HG03045 (cell line): ENCODE results near the gene KLHL2.

ENCODE experiments used
- ATAC-seq: cut with Tn5 transposase; IDR thresholded peaks from one replicate; pipeline ENCODE4 v1.9.1; 2021; ENCODE audit warnings: mild to moderate bottlenecking, moderate library complexity; ENCODE audit not compliant: unreplicated experiment

KLHL2 gene

DNA sequence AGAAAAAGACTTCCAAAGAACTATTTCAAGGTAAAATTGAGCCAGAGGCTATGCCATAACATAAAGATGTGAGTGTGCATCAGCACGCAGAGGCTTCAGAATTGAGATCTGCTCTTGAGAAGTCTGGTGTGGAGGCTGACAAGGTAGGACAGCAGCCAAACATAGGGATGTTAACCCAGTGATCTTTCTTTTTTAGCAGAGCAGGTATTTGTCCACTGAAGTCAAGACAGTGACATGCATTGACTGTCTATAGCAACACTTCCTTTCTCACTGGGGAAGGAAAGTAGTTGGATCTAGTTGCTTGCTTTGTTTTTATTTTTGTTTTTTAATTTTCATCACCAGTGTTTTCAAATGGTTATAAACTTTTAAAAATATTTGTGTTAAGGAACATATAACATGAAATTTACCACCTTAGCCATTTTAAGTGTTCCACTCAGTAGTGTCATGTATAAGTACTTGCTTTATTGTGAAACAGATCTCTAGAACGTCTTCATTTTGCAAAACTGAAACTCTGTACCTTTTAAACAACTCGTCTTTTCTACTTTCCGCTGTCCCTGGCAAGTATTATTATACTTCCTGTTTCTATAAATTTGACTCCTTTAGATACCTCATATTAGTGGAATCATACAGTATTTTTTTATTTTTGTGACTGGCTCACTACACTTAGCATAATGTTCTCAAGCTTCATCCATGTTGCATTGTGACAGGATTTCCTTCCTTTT is 79.4 kb downstream of the KLHL2 start:
- ATAC-seq, result peak; percentile 72

DNA sequence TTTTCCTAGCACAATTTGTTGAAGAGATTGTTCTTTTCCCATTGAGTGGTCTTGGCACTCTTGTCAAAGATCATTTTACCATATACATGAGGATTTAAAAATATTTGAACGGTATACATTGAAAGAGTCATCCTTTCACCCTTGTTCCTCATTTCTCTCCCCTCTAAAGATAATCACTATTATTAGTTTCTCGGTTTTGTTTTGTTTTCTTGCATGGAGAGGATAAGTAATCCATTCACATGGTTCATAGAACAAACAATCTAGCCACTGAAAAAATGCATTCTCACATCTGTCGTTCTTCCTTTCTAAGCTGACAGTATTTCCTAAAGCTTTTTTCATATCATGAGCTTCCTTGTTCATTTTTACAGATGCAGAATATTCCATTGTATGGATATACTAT is 80.9 kb downstream of the KLHL2 start:
- no peak for ATAC-seq

DNA sequence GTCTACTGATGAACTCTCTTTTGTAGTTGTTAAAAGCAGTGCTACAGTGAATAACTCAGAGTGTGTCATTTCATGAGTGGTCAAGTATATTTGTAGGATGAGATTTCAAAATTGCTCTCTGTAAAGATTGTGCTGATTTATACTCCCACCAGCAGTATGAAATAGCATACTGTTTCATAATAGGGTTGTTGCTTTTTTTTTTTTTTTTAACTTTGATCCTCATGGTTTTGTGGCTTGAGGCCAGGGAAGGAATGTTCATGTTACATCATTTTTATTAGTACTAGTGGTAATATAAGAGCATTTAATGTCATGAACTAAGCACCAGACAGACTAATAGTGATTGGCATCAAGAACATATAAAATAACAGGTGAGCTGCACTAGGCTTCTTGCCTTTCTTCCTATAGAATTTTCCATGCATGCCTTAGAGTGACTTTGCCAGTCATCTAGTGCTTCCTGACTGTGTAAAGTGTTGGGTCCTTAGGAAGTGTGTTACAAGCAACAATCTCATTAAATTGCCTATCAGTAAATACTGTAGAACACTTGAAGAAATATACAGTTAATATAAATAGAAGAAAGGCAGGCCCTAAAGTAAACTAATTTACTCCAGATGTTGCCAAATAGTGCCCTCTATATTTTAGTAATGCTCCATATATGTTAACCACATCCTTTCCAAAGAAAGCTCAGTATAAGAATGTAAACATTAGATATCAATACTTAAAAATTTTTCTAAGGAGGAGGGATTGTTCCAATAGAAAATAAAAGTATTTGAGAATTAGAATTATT is 81.5 kb downstream of the KLHL2 start:
- ATAC-seq, result no peak

DNA sequence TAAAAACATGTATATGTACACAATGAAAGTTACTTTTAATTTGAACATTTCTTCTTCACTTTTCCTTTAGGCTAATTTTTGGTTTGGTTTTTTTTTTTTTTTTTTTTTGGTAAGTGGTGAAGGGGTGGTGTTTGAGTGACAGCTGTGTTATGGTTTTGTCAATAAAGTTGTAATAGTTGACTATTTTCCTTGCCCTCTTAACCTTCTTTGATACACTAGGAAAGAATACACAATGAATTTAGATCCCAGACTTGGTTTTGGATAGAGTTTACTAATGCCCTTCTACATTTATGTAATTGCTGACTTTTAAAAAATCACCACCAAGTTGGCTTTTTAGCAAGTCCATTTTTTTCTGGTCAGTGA is 82.0 kb downstream of the KLHL2 start:
- no peak for ATAC-seq

DNA sequence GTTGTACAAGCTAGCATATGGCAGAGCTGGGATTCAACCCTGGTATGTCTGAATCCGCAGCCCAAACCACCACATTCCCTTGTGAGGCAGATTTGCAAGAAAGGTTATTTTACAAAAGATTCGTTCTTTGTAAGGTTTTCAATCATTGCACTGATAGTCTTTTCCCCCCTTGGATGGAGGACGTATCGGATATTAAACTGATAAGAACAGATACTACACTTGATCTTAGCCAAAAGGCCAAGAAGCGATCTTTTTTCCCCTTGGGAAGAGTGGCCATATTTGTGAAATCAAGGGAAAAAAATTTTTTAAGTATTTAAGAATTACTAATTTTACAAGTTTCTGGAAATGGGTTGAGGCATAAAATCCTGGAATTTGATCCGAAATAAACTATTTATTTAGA is 85.7 kb downstream of the KLHL2 start:
- ATAC-seq, result no peak

DNA sequence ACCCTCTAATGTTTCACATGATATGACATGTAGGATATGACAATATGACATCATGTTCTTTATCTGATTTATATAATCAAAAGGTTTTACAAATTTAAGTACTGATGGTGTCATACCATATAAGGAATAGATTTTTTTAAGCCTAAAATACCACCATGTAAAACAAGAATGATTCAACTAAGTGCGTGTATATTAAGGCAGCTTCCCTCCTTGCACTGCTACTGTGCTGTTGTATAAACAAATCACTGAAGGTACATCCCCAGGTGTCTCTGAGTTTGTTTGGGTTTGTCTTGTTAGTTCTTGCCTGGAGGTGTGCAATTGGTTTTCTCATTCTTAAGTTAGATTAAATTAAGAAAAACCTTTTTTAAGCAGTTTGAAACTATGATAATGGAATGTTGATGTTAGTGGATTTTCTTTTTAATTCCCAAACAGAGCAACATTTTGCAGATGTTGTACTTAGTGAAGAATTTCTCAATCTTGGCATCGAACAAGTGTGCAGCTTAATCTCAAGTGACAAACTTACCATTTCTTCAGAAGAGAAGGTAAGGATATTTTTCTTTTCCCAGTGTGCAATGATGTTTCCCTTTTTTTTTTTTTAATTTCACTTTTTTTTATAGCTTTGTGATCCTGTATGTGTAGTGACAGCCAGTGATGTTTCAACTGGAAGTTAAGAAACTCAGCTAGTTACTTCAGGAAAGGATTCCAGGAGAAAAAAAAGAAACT is 86.7 kb downstream of the KLHL2 start:
- ATAC-seq, result no peak

DNA sequence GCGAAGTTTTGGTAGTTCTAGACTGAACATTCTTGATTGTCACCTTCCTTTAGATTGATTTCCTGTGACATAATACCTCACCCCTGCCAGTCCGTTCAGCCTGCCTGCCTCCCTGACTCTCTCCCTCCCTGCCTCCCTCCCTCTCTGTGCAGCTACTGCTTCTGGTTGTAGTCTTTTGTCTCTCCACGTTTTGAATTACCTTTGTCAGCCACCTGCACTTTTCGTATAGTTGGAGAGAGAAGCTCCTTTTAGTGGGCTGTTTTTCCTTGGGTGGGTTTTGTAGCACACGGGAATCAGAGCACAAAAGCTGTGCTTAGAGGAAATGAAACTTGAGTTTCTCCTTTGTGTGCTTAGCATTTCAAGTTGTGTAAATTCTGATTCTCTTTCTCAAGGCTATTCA is 87.5 kb downstream of the KLHL2 start:
- peak; percentile 74 for ATAC-seq

DNA sequence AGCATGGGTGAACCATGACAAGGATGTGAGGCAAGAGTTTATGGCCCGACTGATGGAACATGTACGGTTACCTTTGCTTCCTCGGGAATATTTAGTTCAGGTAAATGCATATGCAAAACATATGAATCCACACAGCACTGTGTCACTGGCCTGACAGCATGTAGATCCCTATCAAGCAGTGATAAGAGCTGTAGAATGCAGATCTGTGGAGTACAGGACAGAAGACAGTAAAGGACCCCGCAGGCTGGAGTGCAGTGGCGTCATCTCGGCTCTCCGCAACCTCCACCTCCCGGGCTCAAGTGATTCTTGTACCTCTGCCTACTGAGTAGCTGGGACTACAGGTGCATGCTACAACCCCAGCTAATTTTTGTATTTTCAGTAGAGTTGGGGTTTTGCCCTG is 90.3 kb downstream of the KLHL2 start:
- ATAC-seq, result no peak

DNA sequence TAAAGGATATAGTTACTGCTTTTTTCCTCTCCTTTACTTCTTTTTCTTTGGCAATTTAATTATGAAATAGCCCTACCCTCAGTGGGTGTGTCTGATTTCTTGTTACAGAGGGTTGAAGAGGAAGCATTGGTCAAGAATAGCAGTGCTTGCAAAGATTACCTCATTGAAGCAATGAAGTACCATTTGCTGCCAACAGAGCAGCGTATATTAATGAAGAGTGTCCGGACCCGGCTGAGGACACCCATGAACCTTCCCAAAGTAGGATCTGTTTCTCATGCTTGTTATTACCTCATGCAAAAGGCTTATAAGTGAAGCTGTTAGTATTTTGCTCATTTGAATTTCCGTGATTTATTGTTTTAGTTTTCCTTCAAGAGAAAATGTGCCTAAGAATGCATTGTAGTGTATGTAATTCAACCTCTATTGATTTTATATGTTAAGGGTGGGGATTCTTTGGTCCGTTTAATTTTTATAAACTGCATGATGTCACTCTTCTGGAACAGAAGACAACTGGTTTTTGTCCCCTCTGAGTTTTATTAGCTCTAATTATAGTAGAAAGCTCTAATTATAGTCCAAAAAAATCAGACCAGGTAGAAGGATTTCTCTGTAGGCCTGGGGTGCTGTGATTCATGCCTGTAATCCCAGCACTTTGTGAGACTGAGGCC is 92.2 kb downstream of the KLHL2 start:
- no peak for ATAC-seq

DNA sequence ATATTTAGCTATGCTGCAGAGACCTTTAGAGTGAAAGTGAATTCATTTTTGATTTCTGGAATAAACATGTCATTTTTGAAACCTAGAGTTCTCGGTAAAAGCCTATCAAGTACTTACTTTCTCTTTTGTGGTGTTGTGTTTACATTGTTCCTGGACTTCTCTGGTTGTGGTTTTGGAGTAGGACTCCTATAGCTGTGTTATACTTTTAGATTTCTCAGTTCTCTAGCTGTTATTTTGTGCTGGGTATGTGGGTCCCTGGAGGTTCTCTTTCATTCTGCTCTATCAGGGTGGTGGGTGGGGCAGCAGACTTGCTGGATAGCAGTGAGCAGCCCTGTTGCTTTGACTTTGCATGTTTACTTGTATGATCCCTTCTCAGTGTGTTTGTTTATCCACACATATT is 94.5 kb downstream of the KLHL2 start:
- peak; percentile 68 for ATAC-seq

DNA sequence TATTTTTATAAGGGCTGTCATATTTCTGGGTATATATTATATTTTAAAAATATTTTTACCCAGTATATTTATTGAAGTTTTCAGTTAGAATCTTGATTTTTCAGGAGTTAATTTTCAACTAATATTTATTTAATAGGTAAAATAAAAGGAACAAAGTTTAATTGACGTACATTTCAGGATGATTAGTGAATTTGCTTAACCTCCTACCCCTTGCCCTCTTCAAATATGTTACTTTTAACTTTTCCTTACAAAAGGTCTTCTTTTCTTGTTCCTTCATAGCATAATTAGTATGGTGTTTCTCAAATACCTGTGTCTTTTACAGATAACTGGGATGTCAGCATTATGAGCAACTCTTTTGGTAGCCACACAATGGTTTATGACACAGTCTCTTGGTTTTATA is 95.3 kb downstream of the KLHL2 start:
- no peak for ATAC-seq

DNA sequence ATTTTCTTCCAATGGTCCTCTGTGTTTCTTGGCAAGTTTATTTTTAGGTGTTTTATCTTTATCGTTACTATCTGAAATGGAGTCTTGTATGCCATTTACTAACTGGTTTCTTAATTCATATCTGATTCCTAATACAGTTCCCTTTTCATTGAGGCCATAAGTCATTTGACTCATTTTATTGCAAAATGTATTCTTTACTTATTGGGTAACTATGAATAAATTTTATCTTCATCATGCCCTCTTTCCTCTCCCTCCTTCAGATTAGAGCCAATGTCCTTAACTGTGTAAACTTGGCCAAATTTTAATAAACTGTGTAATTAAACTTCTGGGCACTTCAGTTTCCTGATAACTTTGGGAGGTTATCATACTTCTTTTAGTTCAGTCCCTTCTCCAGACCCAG is 100.8 kb downstream of the KLHL2 start:
- no peak for ATAC-seq

DNA sequence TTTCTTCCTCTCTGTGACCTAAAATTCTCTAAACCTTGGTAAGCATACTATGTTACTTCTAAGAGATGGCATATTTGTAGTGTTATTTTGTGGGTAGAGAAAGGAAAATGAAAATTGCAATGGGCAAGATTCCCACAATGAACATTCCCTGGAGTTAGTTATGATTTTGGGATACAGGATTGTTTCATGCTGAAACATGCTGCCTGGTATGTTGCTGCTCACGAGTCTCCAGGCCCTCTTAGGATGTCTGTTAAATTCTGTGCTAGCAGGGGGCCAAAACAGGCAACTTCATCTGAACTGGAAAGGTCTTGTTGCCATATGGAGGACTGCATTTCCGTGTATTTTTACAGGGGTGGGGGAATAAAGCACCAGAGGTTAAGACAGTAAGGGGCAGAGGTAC is 101.2 kb downstream of the KLHL2 start:
- ATAC-seq, result no peak

DNA sequence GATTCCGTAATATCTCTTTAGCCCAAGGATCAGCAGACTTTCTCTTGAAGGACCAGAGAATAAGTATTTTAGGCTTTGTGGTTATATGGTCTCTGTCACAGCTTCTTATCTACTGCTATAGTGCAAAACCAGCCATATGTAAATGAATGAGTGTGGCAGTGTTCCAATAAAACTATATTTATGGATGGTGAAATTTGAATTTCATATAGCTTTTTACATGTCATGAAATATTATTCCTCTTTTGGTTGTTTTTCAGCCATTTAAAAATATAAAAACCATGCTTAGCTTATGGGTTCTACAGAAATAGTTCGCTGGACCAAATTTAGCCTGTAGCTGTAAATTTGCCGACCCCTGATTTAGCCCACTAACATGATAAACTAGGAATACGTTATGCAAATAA is 102.1 kb downstream of the KLHL2 start:
- ATAC-seq, result no peak

DNA sequence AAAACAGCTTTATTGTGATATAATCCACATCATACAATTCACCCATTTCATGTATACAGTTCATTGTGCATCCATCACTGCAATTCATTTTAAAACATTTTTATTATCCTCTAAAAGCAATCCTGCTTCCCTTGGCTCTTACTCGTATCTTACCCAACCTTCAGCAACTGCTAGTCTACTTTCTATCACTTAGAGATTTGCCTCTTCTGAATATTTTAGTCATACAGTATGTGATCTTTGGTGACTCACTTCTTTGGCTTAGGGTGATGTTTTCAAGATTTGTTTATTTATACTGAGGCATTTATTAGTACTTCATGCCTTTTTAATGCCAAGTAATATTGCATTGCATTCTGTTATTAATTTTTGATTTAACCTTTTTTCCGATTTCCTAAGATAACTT is 105.1 kb downstream of the KLHL2 start:
- no peak for ATAC-seq

DNA sequence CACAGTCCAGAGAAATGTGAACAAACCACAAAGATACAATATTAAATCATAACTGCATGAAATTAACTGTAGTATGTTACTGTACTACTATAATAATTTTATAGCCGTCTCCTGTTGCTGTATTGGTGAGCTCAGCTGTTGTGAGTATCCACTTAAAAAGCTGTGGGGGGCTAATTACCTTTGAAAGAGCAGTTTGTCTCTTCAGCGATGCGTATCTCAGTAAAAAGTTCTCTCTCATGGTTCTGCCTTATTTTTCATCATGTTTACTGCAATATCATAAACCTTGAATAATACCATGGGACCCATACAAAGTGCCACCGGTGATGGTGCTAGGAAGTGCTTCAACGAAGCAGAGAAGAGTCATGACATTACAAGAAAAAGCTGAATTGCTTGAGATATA is 111.7 kb downstream of the KLHL2 start:
- no peak for ATAC-seq

DNA sequence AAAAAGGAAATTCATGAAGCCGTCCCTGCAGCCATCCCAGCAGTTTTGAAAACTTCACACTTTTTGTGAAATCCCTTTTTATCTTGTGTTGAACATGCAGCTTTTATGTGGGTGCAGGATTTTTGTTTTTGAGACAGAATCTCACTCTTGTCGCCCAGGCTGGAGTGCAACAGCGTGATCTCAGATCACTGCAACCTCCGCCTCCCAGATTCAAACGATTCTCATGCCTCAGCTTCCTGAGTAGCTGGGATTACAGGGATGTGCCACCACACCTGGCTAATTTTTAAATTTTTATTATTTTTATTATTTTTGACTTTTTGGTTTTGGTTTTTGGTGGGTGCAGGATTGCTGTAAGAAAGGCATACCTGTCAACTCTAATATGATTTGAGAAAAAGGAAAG is 112.1 kb downstream of the KLHL2 start:
- ATAC-seq, result no peak

DNA sequence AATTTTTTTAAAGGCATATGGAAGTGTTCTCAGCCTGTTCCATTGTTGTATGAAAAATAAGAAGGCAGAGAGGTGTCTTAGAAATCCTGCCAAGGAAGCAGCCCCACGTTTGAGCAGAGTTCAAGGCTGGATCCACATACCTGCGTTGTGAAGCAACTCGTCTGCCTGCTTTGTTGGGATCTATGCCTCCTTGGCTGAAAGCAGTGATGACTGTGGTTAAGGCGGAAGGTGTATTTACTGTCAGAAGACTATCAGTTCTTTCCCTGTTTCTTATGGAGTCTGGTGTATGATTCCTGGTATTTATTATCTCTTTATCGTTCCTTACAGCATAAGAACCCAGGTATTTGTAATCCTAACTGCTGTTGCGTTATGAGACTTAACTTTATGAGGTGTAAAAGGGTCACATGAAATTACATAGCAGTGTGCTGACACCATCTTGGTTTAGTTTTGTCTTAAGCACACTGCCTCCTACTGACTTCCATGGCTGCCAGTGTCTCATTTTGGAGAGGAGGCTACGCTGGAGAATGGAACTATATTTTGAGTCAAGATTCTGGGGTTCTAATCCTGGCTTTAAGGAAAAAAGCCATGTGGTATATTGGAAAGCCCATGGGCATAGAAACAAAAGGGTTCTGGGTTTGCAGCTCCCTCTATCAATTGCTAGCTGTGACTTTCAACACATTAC is 117.0 kb downstream of the KLHL2 start:
- no peak for ATAC-seq

DNA sequence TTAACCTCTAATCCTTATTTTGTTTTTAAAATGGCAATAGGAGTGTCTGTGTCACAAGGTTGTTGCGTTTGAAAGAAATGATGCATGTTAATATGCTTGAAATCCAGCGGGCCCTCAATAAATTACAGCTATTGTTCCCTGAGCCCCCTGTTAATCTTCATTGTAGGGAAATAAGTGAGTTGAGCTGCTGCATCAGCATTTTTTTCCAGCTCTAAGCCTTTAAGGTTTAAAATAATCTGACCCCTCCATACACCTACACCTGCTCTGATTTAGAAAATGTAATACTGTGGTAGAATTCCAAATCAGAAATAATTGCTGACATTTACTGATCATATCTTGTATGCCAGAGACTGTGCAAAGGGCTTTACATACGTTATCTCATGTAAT is 117.5 kb downstream of the KLHL2 start:
- no peak for ATAC-seq

DNA sequence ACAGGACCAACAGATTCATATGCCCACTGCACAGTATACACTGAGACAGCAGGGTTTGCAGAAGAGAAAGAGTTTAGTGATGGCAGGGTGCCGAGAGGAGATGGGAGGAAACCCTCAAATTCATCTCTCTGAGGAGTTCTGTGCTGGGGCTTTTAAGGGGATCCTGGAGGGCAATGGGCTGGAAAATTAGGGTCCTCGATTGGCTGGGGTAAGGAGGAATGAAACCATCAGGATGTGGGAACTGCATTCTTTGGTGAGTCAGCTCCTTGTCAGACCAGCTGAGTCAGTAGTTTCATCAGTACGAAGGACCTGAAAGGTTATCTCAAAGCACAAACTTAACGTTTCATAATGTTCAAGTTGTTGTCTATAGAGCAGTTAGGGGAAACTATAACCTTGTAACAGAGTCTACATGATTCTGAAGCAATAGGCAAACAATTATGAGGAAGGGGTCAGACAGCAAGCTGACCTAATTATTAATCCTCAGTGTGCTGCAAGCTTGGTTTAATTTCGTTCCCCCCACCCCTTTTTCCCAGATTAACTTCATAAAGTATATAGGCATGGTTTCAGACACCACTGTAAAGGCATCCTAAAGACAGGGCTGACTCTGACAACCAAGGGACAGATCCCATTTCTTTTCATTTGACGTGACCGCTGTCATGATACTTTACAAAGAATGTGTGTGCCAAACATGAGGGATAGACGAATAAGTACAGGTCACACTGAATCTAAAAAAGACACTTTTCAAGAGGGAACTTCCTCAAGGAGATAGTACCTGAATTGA is 118.6 kb downstream of the KLHL2 start:
- no peak for ATAC-seq
